Parathyroid adenoma (tissue), 2 donors: Measurements from ENCODE around the gene GHR.

Experiments used
- H2AFZ ChIP-seq: fragments of 300-600 bp; sonication (generic); one replicate; pipeline ENCODE4 v1.7.0; 2017; ENCODE audit warnings: antibody characterized with exemption, mild to moderate bottlenecking
- H3K27ac ChIP-seq: fragments of 300-600 bp; sonication (generic); one replicate; pipeline ENCODE4 v1.7.0; 2017
- H3K27me3 ChIP-seq: fragments of 300-600 bp; sonication (generic); one replicate; pipeline ENCODE4 v1.7.0; 2017; ENCODE audit warnings: low read length; ENCODE audit not compliant: control insufficient read depth, insufficient read depth
- H3K36me3 ChIP-seq: fragments of 300-600 bp; sonication (generic); one replicate; pipeline ENCODE4 v1.7.0; 2017; ENCODE audit warnings: low read length; ENCODE audit not compliant: control insufficient read depth, insufficient read depth
- H3K4me1 ChIP-seq: fragments of 300-600 bp; sonication (generic); one replicate; pipeline ENCODE4 v1.7.0; 2017; ENCODE audit warnings: control low read depth
- H3K4me2 ChIP-seq: fragments of 300-600 bp; sonication (generic); one replicate; pipeline ENCODE4 v1.7.0; 2017; ENCODE audit warnings: low read length
- H3K4me3 ChIP-seq: fragments of 300-600 bp; sonication (generic); one replicate; pipeline ENCODE4 v1.7.0; 2017; ENCODE audit warnings: low read depth, low read length
- H3K79me2 ChIP-seq: fragments of 300-600 bp; sonication (generic); one replicate; pipeline ENCODE4 v1.7.0; 2017; ENCODE audit warnings: control low read depth
- H3K9ac ChIP-seq: fragments of 300-600 bp; sonication (generic); one replicate; pipeline ENCODE4 v1.7.0; 2017; ENCODE audit warnings: mild to moderate bottlenecking
- H3K9me3 ChIP-seq: fragments of 300-600 bp; sonication (generic); one replicate; pipeline ENCODE4 v1.7.0; 2017; ENCODE audit warnings: low read length; ENCODE audit not compliant: control insufficient read depth
- CTCF ChIP-seq: fragments of 300-600 bp; sonication (generic); IDR thresholded peaks from one replicate; pipeline ENCODE4 v1.7.0; 2017; ENCODE audit warnings: antibody characterized with exemption, mild to moderate bottlenecking
- donor health status: primary hyperparathyroidism.

GHR gene

GRCh38 chr5:42518595-42519221, 95.5 kb downstream of the GHR start:
- peaks cover 7% of the 10 kb centered on the region for H3K4me1 ChIP-seq

GRCh38 chr5:42520203-42520602, 97.0 kb downstream of the GHR start:
- Histone ChIP-seq H3K27me3 (no peaks in the 10 kb centered on the region), H2AFZ (no peak overlapping the region), H3K4me1 (peaks cover 4% of the 10 kb centered on the region), H3K79me2 (peaks cover 3% of the 10 kb centered on the region), H3K4me2 (no peak overlapping the region), H3K4me3 (no peak overlapping the region), H3K9me3 (no peaks in the 10 kb centered on the region), H3K36me3 (no peaks in the 10 kb centered on the region), H3K27ac (no peak overlapping the region), H3K9ac (no peak overlapping the region)
- TF ChIP-seq CTCF = no peak

More at GRCh38 chr5:42518595-42519221, 95.5 kb downstream of the GHR start:
- Histone ChIP-seq H3K9ac (no peak overlapping the region), H3K4me2 (no peak overlapping the region), H3K27me3 (no peaks in the 10 kb centered on the region), H3K9me3 (no peaks in the 10 kb centered on the region), H2AFZ (no peak overlapping the region), H3K79me2 (peaks cover 6% of the 10 kb centered on the region), H3K4me3 (no peak overlapping the region), H3K36me3 (no peaks in the 10 kb centered on the region), H3K27ac (no peak overlapping the region)
- no peak for TF ChIP-seq CTCF

GRCh38 chr5:42520957-42521356, 97.7 kb downstream of the GHR start:
- Histone ChIP-seq H3K36me3 (no peaks in the 10 kb centered on the region), H3K9me3 (no peaks in the 10 kb centered on the region), H3K27ac (no peak overlapping the region), H3K4me2 (no peak overlapping the region), H3K4me3 (no peak overlapping the region), H3K79me2 (no peaks in the 10 kb centered on the region), H3K4me1 (peaks cover 4% of the 10 kb centered on the region), H2AFZ (no peak overlapping the region), H3K9ac (no peak overlapping the region), H3K27me3 (no peaks in the 10 kb centered on the region)
- TF ChIP-seq CTCF = no peak

GRCh38 chr5:42521406-42521805, 98.2 kb downstream of the GHR start:
- no peak for TF ChIP-seq CTCF
- Histone ChIP-seq H3K4me1 (peaks cover 4% of the 10 kb centered on the region), H3K27ac (no peak overlapping the region)

GRCh38 chr5:42522783-42523182, 99.5 kb downstream of the GHR start:
- Histone ChIP-seq H3K4me3 (no peak overlapping the region), H3K4me1 (no peaks in the 10 kb centered on the region)
- no peak for TF ChIP-seq CTCF

More at GRCh38 chr5:42521406-42521805, 98.2 kb downstream of the GHR start:
- Histone ChIP-seq H3K36me3 (no peaks in the 10 kb centered on the region), H3K9me3 (no peaks in the 10 kb centered on the region), H3K79me2 (no peaks in the 10 kb centered on the region), H3K9ac (no peak overlapping the region), H3K4me3 (no peak overlapping the region), H3K27me3 (no peaks in the 10 kb centered on the region), H3K4me2 (no peak overlapping the region), H2AFZ (no peak overlapping the region)

More at GRCh38 chr5:42522783-42523182, 99.5 kb downstream of the GHR start:
- Histone ChIP-seq H3K9me3 (no peaks in the 10 kb centered on the region), H3K27me3 (no peaks in the 10 kb centered on the region), H3K9ac (no peak overlapping the region), H3K4me2 (no peak overlapping the region), H3K36me3 (no peaks in the 10 kb centered on the region), H2AFZ (no peak overlapping the region), H3K27ac (no peak overlapping the region), H3K79me2 (no peaks in the 10 kb centered on the region)
